Endothelial cell of hepatic sinusoid (primary cell): ENCODE measurements around the gene TSPO2.
"Not testable (repeated sequence)": the region's sequence is repeated elsewhere in the genome, so short reads cannot be mapped to it uniquely, and the experiment has no call there.

Experiments
- in situ Hi-C: cut with HindIII; loops from 2 replicates; pipeline ENCODE4 v1.10.0; 2017; ENCODE audit warnings: low sequenced_read_pairs

TSPO2 gene

GRCh38 chr6:41042226-41043055 lies at the start of gene TSPO2:
TSPO2 (plus strand) TSS chr6:41042467; CDS start chr6:41042986, 519 bp downstream.
- in situ Hi-C loops = no loop called here

- in situ Hi-C loops = no loop called here
Observed at GRCh38 chr6:40992746-40993145, 49.5 kb upstream of the TSPO2 start.

GRCh38 chr6:40996591-40997233 lies 45.6 kb upstream of the TSPO2 start:
- in situ Hi-C loops = no loop called here

GRCh38 chr6:40997234-40997957 lies 44.9 kb upstream of the TSPO2 start:
- in situ Hi-C loops = no loop called here

GRCh38 chr6:40998661-40999060 lies 43.6 kb upstream of the TSPO2 start:
- in situ Hi-C loops = no loop called here

GRCh38 chr6:40999569-40999968 lies 42.7 kb upstream of the TSPO2 start:
- in situ Hi-C loops = no loop called here

- in situ Hi-C loops = no loop called here
Observed at GRCh38 chr6:41000248-41000647, 42.0 kb upstream of the TSPO2 start.

GRCh38 chr6:41002168-41002567 lies 40.1 kb upstream of the TSPO2 start:
- in situ Hi-C loops = no loop called here

- in situ Hi-C loops = not testable (repeated sequence)
Observed at GRCh38 chr6:41006217-41006616, 36.0 kb upstream of the TSPO2 start.

GRCh38 chr6:41006980-41007379 lies 35.3 kb upstream of the TSPO2 start:
- in situ Hi-C loops = not testable (repeated sequence)

- in situ Hi-C loops = no loop called here
Observed at GRCh38 chr6:41008011-41008410, 34.3 kb upstream of the TSPO2 start.

GRCh38 chr6:41009669-41010068 lies 32.6 kb upstream of the TSPO2 start:
- in situ Hi-C loops = no loop called here

- in situ Hi-C loops = no loop called here
Observed at GRCh38 chr6:41011673-41012072, 30.6 kb upstream of the TSPO2 start.

GRCh38 chr6:41013466-41014153 lies 28.7 kb upstream of the TSPO2 start:
- in situ Hi-C loops = no loop called here

- in situ Hi-C loops = no loop called here
Observed at GRCh38 chr6:41014780-41015179, 27.5 kb upstream of the TSPO2 start.

- in situ Hi-C loops = not testable (repeated sequence)
Observed at GRCh38 chr6:41015860-41016259, 26.4 kb upstream of the TSPO2 start.

- in situ Hi-C loops = no loop called here
Observed at GRCh38 chr6:41017663-41018062, 24.6 kb upstream of the TSPO2 start.

- in situ Hi-C loops = no loop called here
Observed at GRCh38 chr6:41021832-41022231, 20.4 kb upstream of the TSPO2 start.

- in situ Hi-C loops = no loop called here
Observed at GRCh38 chr6:41022294-41022693, 20.0 kb upstream of the TSPO2 start.

- in situ Hi-C loops = no loop called here
Observed at GRCh38 chr6:41023114-41023513, 19.2 kb upstream of the TSPO2 start.

GRCh38 chr6:41025966-41026530 lies 16.2 kb upstream of the TSPO2 start:
- in situ Hi-C loops = loop anchor here (5.0 kb wide), 1 partner anchor 124 kb away; no protein-coding TSS in a partner anchor
